ENCODE data around the gene OR2T4.

GRCh38 chr1:248402748-248403147 is 41.3 kb downstream of the OR2T4 start, which contains the start of gene OR2T1:
- no peak for TF ChIP-seq EZH2 (IDR thresholded peaks at IDR 0.05; ENCODE audit: borderline replicate concordance, low read length)
- TF ChIP-seq, protein P1, sequence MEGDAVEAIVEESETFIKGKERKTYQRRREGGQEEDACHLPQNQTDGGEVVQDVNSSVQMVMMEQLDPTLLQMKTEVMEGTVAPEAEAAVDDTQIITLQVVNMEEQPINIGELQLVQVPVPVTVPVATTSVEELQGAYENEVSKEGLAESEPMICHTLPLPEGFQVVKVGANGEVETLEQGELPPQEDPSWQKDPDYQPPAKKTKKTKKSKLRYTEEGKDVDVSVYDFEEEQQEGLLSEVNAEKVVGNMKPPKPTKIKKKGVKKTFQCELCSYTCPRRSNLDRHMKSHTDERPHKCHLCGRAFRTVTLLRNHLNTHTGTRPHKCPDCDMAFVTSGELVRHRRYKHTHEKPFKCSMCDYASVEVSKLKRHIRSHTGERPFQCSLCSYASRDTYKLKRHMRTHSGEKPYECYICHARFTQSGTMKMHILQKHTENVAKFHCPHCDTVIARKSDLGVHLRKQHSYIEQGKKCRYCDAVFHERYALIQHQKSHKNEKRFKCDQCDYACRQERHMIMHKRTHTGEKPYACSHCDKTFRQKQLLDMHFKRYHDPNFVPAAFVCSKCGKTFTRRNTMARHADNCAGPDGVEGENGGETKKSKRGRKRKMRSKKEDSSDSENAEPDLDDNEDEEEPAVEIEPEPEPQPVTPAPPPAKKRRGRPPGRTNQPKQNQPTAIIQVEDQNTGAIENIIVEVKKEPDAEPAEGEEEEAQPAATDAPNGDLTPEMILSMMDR (IDR thresholded peaks at IDR 0.05; ENCODE audit: low read length), result no peak

Data from OCI-LY1 (cell line).